ENCODE measurements around the gene DTX3. TPM values are rescaled to one million over a fixed set of nuclear protein-coding genes. Genes with fewer than 3 reads are reported as not detected.
A peak's percentile ranks its signal among the peaks of the same experiment; 100 is the strongest.

Gene DTX3
- total RNA-seq, 1 experiment from 2014 or later, result 67.5 TPM

- no peak overlapping the region for H4K8ac ChIP-seq (replicated peaks; ENCODE audit: insufficient read length, low read depth, low read length)
- H4K91ac ChIP-seq (ENCODE audit: insufficient read length, low read depth, low read length), result no peak overlapping the region
- H3T11ph ChIP-seq (ENCODE audit: low read length), result no peak overlapping the region
- no peaks in the 10 kb centered on the region for H3K79me2 ChIP-seq (ENCODE audit: insufficient read depth, low read length)
- Mint-ChIP-seq H3K4me1 (peaks cover 37 to 40% of the 10 kb centered on the region in 2 experiments), H3K4me3 (peak overlapping the region; percentile 90), H3K27ac (no peak overlapping the region), H3K36me3 (ENCODE audit: insufficient read depth in 1 of 3, low read depth in 3 of 3) (peaks cover 9 to 43% (median 29%) of the 10 kb centered on the region in 3 experiments), H3K27me3 (ENCODE audit: low read depth) (peaks cover 7% of the 10 kb centered on the region), H3K9me3 (no peaks in the 10 kb centered on the region; a peak in 1 of 5 replicates)
- no peak for TF ChIP-seq CTCF (conservative IDR thresholded peaks at IDR 0.05)
- peaks cover 31% of the 10 kb centered on the region for H3K23me2 ChIP-seq (ENCODE audit: insufficient read length, low read depth, low read length, poor library complexity, severe bottlenecking)
- H3K4me2 ChIP-seq (ENCODE audit: insufficient read depth, insufficient read length, low read length), result peak overlapping the region; percentile 89
- H3K9ac ChIP-seq (ENCODE audit: extremely low read depth, insufficient read length, low read length), result no peak overlapping the region
- no peak overlapping the region for H3K4ac ChIP-seq (ENCODE audit: low read depth, low read length)
- no peak overlapping the region for H2BK12ac ChIP-seq (ENCODE audit: insufficient read length, low read depth, low read length)
- H3K18ac ChIP-seq (ENCODE audit: insufficient read length, low read depth, low read length), result no peak overlapping the region
- H2BK15ac ChIP-seq (ENCODE audit: low read depth, low read length), result no peak overlapping the region
- no peak overlapping the region for H2BK5ac ChIP-seq (ENCODE audit: insufficient read length, low read length)
- H3K27ac ChIP-seq (ENCODE audit: insufficient read length, low read depth, low read length), result no peak overlapping the region
- no peaks in the 10 kb centered on the region for H3K9me3 ChIP-seq (ENCODE audit: control insufficient read depth, low read depth, low read length)
- H2BK120ac ChIP-seq (ENCODE audit: low read depth, low read length, poor library complexity, severe bottlenecking), result no peak overlapping the region
- H2AK5ac ChIP-seq (ENCODE audit: insufficient read length, low read length), result no peak overlapping the region
- H3K23ac ChIP-seq (ENCODE audit: insufficient read length, low read depth, low read length), result no peak overlapping the region
- WGBS (ENCODE audit: extremely low coverage, insufficient read length, low lambda C conversion rate), result no CpG with 5 or more reads among the region's 4 CpGs
- H3K27me3 ChIP-seq (ENCODE audit: insufficient read depth, low read length), result no peaks in the 10 kb centered on the region
- no peak overlapping the region for H3K14ac ChIP-seq (ENCODE audit: insufficient read depth, low read length)
- no peaks in the 10 kb centered on the region for H3K79me1 ChIP-seq (ENCODE audit: insufficient read depth, low read depth, low read length, poor library complexity, severe bottlenecking)
- H4K5ac ChIP-seq (ENCODE audit: insufficient read length, low read depth, low read length), result no peak overlapping the region
- DNase-seq, result no peak
- no peak overlapping the region for H2BK20ac ChIP-seq (ENCODE audit: low read depth, low read length, poor library complexity, severe bottlenecking)
- H4K20me1 ChIP-seq (ENCODE audit: control insufficient read depth, insufficient read depth, insufficient read length), result no peaks in the 10 kb centered on the region
- H3K4me1 ChIP-seq (ENCODE audit: insufficient read depth, low read length), result peaks cover 3% of the 10 kb centered on the region
- H3K56ac ChIP-seq (ENCODE audit: insufficient read length, low read depth, low read length), result no peak overlapping the region
- no peak overlapping the region for H2AFZ ChIP-seq (ENCODE audit: low read length)
Measured at GRCh38 chr12:57605811-57606311, 1.2 kb downstream of the DTX3 start.
